HG02943 (cell line): ENCODE data around the gene DCBLD2.

Source experiments
- ATAC-seq: cut with Tn5 transposase; IDR thresholded peaks from one replicate; pipeline ENCODE4 v1.9.1; 2021; ENCODE audit warnings: mild to moderate bottlenecking, low read depth, moderate library complexity; ENCODE audit not compliant: unreplicated experiment

DCBLD2 gene

DNA sequence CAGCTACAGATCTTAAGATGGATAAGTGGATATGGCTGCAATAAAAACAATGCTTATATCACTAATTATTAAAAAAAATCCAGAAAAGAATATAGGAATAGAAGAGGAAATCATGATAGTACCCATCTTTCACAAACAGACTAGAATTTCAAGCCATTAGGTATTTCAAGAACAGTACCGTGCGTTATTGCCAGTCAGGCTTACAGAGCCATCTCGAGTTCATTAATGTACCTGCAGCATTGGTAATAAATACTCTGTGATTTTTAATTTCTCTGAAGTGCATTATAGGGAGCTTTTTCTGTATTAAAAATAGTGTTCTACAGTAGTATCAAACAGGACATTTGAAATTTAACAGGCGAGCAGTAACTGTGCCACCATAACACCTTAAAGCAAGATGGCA lies 102.7 kb downstream of the DCBLD2 start:
- no peak for ATAC-seq

DNA sequence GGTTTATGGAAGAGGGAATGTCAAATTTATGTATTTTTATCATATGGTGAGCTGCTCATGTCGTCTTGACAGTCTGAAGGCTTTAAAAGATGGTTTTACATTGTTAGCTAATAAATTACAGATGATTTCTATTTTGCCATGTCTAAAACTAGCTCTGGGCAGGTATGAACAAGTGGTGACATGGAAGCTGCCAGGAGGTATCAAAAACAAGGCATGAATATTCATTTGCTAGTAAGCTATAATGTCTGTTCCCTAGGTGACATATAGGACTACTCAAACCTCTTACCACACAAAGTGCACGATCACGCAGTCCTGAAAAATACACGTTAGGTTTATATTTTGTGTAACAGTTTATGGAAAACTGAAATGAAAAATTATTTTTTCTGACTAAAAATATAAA lies 103.6 kb downstream of the DCBLD2 start:
- no peak for ATAC-seq

DNA sequence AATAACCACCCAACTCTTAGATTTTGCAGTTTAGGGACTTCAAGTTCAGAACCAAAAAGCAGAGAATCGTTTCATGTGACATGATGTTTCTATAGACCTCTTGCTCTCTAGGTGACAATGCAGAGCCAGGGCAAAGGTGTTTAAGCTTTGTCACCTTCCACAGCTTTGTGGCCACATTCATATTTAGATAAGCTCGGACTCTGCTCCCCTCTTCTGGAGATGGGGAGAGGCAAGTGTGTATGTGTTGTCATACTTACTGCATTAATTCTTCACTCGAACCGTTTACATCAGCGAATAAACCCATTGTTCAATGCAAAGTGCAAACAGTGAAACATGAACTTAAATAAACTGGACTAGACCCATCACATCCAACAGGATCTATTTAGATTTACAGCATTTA lies 105.2 kb downstream of the DCBLD2 start:
- no peak for ATAC-seq

DNA sequence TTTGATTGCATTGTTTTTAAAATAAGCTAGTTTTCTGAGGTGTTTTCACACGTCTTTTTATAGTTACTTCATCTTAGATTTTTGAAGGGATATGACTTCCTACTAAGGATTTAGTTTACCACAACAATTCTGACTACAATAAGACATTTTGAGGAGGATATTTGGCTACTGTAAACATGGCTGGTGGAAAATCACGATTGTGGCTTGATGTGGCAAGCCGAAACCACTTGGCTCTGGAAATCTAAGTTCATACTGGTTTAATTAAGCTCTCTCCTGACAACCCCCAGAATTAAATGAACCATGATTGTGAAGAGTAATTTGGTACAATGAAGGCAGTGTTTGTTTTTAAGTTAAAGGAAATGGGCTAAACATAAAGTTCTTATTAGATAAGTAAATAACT lies 107.5 kb downstream of the DCBLD2 start:
- ATAC-seq: no peak

DNA sequence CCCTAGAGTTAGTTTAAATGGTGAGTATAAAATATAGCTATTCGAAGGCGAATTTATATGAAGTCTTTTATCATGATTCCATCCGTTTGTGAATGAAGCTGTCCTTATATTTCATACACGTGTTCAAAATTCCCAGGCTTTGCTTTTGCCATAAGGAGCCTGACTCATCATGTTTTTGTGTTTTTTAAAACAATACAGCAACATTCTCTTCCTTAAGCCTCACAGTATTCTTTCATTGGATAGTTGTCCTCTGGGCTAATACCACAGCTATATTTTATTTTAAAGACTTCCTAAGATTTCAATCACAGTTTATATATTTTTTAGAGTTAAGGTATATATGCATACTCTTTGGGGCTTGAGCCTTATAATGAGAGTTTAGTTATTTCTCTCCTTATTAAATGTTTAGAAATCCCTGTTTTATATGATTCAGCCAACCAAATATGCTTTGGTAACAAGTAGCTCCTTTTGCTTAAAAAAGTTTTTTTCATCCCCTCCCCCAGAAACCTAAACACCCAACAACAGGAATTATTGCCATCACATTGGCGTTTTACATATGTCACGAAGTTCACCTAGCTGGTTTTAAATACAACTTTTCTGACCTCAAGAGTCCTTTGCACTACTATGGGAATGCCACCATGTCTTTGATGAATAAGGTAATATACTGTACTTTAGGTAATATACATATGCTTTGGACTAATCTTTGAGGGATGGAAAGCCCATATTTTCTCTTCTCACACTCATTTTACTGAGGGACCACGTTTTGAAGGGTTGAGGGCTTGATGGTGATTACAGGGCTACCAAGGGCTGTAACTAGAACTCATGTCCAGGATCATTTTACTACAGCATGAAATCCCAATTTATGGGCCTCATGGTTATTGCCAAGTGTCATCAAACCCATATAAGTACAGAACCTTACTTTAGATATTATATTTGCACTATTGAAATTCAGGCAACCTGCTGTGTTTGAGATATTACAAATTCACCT lies 109.9 kb downstream of the DCBLD2 start:
- ATAC-seq: no peak

DNA sequence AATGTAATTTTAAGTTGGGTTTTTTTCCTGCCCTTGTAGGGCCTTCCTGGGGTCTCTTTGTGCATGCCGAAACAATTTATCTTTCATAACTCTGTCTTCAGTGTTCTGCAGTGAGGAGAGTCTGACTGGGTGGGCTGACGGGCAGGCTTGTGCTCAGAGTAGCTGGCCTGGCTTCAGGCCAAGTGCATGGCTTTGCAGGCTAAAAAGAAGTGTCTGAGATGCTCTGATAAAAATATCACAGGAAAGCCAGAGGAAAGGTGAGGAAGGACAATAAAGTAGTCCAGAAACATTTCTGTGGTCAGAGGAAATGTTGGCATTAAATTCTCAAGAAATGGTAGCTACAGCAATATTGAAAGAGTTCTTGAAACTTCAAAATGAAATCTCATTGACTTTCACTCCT lies 112.8 kb downstream of the DCBLD2 start:
- no peak for ATAC-seq

DNA sequence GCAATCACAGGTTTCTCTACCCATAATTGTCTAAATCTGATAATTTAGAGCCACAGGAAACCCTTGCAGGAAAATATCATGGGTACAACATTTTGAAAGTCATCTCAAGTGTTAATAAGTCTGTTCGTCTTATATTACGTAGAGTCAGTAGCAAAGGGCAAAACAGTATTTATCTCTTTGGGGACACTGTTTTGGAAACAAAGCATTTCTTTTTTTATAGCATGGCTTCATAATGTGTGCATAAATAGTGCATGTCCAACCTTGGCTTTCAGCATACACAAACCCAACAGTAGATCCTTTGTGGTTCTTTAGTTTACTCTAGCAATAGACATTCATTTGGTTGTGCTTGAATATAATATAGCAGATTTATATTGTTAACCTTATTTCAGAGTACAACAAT lies 114.3 kb downstream of the DCBLD2 start:
- no peak for ATAC-seq

DNA sequence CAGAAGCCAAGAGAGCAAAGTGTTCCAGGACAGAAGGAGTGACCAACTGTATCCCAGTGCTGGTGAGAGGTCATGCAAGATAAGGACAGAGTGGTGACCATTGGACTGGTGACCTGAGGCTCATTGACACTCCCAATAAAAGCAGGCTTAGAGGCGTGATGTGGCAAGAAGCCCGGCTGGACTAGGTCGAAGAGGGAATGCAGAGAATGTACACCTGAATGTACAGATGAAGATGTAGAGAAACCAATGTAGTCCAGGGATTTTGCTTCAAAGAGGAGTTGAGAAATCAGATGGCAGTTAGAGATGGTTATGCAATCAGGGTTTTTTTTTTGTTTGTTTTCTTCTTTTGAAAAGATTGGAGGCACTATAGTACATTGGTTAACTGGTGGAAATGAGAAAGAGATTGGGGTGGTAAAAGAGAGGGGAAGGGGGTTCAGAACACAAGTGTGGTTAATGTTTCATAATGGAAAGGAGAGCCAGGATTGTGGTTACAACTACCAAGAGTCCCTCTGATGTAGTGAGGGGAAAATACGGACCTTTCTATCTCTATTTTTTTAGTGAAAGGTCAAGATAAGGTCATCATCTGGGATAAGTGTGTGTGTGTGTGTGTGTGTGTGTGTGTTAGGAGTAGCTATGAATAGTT lies 115.0 kb downstream of the DCBLD2 start:
- no peak for ATAC-seq

DNA sequence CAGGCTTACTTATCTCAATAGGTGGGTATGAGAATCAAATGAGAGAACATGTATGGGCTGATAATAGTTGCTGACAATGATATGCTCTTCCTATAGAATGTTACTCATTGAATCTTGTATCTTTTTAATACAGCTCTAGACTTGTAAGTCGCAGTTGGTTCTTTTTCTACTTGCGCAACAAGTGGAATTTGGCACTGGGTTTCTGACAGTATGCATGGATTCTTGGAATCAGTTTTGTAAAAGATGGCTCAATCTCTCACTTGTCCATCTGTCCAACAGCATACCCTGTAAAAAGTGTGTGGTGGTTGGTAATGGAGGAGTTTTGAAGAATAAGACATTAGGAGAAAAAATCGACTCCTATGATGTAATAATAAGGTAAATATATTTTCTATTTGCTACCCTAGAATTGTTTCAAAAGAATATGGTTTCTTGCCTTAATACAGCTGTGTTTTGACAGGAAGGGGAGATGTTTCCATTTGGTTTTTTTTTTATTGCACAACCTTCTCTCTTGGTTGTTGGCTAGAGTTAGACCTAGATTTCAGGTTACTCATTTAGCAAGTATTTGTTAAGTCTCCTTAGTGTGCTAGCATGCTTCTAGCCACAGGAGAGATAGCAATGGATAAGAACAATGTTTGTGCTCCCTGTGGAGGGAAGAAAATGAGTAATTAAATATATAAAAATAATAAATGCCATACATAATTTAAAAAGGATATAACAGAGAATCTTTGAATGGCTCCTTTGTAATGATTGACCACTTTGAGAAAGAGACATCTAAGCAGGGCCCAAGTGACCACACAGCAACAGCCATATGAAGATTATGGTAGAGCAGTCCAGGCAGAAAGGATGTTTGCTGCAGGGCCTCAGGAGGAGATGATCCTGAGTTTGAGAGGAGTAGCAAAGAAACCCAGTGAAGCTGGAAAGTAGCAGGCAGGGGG lies 116.6 kb downstream of the DCBLD2 start:
- ATAC-seq: no peak

DNA sequence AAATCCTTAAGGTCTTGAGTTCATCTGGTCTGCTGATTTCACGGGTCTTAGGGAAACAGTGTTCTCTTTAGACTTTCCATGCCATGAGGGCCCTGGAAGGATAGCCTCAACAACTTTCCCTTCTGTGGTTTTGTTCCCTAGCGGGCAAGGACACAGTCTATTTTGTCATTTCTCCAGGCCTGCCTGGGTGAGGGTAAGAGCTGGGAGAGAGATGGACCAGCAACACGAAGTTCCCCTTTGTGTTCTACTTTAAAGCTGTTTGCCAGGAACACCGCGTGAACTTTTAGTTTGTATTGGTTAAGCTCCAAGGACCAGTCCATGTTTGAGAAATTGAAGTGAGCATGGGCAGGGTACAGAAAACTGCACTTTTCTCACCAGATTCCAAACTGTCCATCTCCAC lies 117.5 kb downstream of the DCBLD2 start:
- no peak for ATAC-seq

DNA sequence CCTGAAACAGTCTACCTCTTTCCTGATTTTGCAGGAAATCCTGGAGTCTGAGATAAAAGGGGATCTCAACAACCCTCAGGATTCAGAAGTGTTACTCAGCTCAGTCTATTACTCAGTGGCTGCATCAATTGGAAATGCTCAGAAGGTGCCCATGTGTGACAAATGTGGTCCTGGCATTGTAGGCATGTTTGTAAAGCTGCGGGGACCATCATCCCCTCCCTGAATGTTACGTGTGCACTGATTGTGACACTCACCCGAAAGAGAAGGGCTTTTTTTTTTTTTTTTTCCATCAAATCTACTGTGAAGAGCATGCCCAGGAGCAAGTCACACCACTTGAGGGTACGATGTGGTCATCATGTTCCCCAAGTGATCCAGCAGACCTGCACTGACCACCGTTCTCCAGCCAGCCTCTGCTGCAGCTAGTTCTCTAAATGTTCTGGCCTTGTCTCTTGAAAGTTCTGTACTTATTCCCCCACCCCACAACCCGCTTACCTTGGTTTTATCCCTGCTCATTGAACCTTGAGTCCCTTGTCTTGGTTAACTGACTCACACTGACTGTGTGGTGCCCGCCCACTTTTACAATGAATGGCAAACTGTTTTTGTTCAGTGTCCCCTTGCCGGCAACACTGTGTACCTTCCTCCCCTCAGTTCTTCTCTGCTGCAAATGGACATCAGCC lies 118.5 kb downstream of the DCBLD2 start:
- no peak for ATAC-seq

DNA sequence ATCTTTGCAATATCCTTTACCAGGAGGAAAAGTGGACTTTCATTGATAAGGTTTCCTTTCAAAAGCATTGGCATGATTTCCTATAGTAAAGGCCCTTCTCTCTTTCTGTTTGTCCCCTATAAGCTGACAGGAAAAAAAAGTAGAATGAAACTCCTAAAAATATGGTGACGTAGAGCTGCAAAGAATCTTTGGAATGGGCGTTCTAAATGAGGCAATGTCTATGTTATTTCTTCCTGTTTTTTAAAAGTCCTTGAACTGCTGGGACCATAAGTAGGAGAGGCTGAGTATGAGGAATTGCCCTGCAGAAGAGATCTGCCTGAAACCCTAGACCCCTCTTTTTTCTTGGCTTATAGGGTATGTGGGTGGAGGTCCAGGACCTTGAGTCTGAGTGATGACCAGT lies 121.2 kb downstream of the DCBLD2 start:
- ATAC-seq: no peak

DNA sequence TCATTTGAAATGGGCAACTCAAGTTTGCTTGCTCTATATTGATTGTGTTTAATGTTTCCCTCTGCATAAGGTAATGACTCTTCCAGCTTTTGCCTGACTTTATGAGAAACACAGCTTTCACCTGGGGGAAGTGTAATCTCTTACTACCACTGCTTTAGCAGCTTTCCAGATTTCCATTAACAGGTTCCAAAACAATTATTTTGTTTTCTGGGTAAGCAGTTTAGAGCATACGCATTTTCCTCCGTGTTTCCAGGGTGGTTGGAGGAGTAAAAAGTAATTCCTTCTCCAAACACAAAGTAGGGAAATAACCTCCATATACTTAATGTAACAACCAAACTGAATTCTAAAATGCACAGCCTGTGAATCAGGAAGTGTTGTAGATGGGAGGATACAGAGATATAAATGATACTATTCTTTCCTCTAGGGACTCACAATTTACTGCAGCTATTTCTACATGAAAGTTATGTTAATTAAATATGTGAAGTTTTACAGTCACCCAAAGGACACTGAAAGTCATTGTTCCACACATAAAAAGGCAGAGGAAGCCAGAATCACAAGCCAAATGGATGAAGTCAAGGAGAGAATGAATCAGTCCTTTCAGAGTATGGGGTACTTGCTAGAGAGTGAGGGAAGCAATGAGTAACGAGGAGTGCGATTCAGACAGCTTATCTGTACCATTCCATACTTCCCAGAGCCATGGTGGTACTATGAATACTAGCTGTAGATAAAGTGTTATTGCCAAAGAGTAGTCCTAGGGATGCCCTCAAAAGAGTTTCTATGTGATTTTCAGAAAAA lies 121.8 kb downstream of the DCBLD2 start:
- no peak for ATAC-seq

DNA sequence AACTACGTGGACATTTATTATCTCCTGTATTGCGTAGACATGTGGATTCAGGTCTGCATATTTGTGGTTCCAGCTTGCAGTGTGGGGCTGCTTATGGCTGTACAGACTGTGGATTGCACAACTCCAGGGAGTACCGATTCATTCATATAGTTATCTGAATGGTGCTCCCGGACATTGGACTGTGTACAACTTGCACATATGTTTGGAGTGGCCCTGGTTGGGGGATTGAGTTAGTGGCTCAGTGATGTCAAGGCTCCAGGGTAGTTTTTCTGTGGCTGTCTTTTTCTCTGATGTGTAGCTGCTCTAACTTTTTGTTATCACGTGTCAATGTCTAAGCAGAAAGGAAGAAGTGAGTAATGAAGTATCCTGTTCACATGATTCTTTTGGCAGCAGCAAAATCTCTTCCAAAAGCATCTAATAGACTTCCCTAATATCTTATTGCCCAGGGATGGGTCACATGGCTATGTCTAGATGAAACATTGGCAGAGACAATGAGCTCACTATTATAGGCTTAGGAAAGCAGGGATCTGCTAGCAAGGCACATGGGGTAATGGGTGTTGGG lies 122.6 kb downstream of the DCBLD2 start:
- ATAC-seq: no peak

DNA sequence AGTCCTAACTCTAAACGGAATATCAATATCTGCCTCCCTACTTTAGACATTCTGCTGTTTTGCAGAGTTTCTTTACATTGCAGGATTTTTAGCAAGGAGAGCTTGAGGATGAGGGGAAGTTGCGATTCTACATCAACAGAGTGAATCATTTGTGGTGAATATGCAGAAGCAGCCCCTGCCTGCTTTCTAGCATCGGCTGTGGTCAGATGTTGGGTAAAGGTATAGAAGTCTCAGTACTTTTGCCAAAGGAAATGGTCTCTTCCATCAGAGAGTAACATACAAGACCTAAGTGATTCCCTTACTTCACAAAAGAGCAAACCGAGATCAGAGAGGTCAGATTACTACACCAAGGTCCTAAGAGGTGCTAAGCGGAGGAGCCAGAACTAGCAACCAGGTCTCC lies 123.1 kb downstream of the DCBLD2 start:
- no peak for ATAC-seq

DNA sequence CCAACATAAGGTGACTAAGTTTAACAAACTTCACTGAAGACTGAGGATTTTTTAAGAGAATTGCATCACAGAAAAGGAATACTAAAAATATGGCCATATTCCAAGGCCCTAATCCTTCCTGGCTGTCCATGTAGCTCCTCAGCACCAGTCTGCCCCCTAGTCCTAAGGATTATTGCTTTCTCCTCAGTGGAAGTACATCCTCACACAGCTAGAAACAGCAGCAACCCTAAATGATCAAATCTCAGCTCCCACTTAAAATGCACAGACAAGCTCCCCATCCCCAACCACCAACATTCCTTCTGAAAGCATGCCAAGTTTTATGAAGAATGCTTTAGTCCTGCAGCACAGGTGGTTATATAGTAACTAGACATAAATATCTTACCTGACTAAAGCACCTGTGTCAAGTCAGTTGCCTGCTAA lies 123.7 kb downstream of the DCBLD2 start:
- ATAC-seq: no peak

DNA sequence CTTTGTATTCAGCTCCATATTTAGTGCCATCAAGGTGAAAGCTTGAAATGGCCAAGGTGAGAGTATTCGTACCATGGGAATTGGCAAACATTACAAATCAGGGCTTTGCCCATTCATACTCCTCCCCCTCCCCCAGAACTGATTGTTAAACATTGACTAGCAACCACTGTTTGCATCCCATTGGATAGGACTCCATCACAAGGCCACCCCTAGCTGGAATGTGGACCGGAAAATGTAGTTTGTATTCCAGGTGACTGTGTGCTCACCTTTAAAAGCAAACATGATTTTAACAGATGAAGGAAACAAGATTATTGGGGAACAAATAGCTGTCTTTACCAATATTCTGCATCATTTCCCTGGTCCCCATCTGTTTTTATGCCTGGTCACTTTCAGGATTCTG lies 124.2 kb downstream of the DCBLD2 start:
- no peak for ATAC-seq

DNA sequence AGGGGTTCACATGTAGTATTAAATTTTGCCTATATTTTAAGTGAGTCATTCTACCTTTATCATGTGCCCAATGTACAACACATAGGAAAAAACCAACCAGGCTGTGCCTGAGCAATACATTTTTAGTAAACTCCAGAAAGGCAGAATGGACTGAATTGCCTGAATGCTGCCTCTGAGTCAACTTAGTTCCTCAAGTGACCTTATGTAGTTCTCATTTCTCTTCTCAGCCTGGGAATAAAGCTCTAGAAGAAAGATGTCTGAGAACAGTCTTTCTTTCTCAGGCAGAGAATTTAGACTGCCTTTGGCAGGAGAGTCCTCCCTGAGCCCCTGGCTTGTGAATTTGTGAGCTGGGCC lies 125.4 kb downstream of the DCBLD2 start:
- no peak for ATAC-seq

DNA sequence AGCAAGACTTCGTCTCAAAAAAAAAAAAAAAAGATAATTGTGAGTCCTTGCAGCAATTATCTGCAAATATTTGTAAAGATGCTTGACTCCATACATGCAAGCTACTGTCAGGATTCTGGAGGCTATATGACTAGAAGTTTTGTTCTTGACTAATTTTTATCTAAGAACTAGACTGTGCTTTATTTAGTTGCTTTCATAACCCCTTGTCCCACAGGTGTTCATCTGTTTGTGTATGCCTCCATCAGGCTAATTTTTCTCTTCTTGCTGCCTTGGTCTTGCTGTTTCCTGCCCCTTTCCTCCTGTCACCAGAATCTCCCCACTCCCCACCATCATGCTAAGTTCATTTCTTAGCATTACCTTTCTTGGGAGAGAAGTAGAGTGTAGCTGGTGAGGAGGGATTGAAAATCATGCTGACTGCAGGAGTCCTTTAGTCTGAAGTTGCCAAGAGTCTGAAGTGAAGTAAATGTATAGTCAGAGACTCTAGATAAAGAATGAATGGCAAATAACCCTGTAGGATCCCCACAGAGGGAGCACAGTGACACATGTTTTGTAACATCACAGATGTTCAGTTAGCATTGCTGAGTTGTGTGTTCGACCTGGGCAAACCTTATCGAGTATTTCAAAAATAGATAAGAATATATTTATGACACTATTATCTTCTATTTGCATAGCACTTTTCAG lies 125.9 kb downstream of the DCBLD2 start:
- no peak for ATAC-seq
